ENCODE measurements around the gene C9orf50. TPM values are rescaled to one million over a fixed set of nuclear protein-coding genes. Genes with fewer than 3 reads are reported as not detected.

The C9orf50 gene
- total and polyA plus RNA-seq, 2 donors (not counting 1 experiment from before 2014, with no cell fraction given) = not detected

DNA sequence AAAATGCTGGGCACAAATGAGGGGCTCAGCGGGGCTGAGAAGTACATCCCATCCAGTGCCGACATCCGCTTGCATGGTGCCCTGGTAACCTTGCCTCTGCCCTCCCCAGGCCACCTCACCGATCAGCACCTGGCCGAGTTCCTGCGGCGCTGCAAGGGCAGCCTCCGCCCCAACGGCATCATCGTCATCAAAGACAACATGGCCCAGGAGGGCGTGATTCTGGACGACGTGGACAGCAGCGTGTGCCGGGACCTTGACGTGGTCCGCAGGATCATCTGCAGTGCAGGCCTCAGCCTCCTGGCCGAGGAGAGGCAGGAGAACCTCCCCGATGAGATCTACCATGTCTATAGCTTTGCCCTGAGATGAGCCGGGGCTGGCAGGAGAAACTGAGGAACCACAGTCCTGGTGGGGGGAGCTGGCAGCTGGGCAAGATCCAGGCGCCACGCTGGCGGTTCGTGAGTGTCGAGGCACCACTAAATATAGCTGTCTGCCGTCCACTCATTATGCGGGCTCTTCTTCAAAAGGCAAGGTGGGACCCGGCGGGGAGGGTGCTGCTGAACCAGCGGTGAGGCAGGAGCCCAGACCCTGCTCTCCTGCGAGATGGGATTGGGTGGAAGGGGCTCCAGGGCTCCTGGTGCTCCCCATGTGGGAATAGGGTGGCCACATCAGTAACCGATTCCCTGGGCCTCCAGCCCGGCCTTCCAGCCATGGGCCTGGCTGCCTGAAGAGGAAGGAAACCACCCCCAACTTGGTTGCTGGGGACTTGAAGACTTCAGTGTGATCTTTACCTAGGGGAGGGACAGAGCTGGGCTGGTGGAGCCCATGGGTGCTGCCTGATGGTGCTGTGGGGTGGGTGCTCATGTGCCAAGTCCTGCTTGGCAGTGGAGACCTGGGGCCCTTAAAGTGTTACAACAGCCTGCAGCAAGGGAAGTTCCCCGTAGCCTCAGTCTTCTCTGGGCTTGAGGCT is 14.5 kb upstream of the C9orf50 start:
- Mint-ChIP-seq H3K27me3 (no peaks in the 10 kb centered on the region), H3K9me3 (ENCODE audit: insufficient read depth) (no peaks in the 10 kb centered on the region), H3K4me1 (peaks cover 22% of the 10 kb centered on the region), H3K4me3 (no peak overlapping the region), H3K27ac (no peak overlapping the region)
- H3K36me3 ChIP-seq (replicated peaks in 1 of 2; ENCODE audit: control extremely low read depth in 1 of 2, control insufficient read depth in 1 of 2, extremely low read depth in 1 of 2, insufficient read depth in 2 of 2, low read length in 1 of 2) = peaks cover 2 to 67% of the 10 kb centered on the region in 2 experiments
- peaks cover 1 to 3% of the 10 kb centered on the region in 2 donors for H3K4me1 ChIP-seq (ENCODE audit: control insufficient read depth in 2 of 2, insufficient read depth in 2 of 2, low read length in 2 of 2)
- H4K20me1 ChIP-seq (ENCODE audit: control insufficient read depth, insufficient read depth, low read length, poor library complexity, severe bottlenecking) = peaks cover 77% of the 10 kb centered on the region
- no peaks in the 10 kb centered on the region for H3K9me3 ChIP-seq (ENCODE audit: control extremely low read depth in 1 of 3, control insufficient read depth in 2 of 3, insufficient read depth in 1 of 3, low read length in 2 of 3)
- TF ChIP-seq CTCF (IDR thresholded peaks at IDR 0.05) (no peak), EZH2 (IDR thresholded peaks at IDR 0.05; ENCODE audit: borderline replicate concordance, insufficient read depth, low read depth, low read length, poor library complexity, severe bottlenecking) (no peak)
- DNase-seq (no peak), ATAC-seq (ENCODE audit: low read depth) (no peak)
- 97% methylated on average over 34 of the region's 34 CpGs for WGBS (ENCODE audit: insufficient coverage)
- H3K4me2 ChIP-seq (replicated peaks; ENCODE audit: low read depth, low read length, poor library complexity, severe bottlenecking) = no peak overlapping the region
- intact Hi-C loops (cut with micrococcal nuclease) = no loop called here
- ChIA-PET CTCF (no interaction called here), POLR2A (interaction anchor here (0.6 kb wide), 1 partner anchor 1385 kb away, joined by 4 read pairs; no protein-coding TSS in a partner anchor)
- H3K9ac ChIP-seq (ENCODE audit: low read length) = no peak overlapping the region
- H3K27me3 ChIP-seq (replicated peaks in 1 of 4; ENCODE audit: control extremely low read depth in 1 of 4, control insufficient read depth in 3 of 4, insufficient read depth in 4 of 4, low read length in 3 of 4) = no peaks in the 10 kb centered on the region
- no peak overlapping the region for H3K4me3 ChIP-seq (ENCODE audit: control extremely low read depth in 1 of 5, extremely low read depth in 1 of 5, insufficient read depth in 1 of 5, low read depth in 2 of 5, low read length in 4 of 5)
- no peak overlapping the region for H2AFZ ChIP-seq (ENCODE audit: insufficient read depth, low read depth, low read length, poor library complexity, severe bottlenecking)
- H3K79me2 ChIP-seq (ENCODE audit: control insufficient read depth, insufficient read depth, low read length) = peaks cover 47% of the 10 kb centered on the region
- H3K27ac ChIP-seq (ENCODE audit: low read length in 2 of 2) = no peak overlapping the region

GRCh38 chr9:129633848-129634247 is 12.9 kb upstream of the C9orf50 start:
- Histone ChIP-seq H2AFZ (ENCODE audit: insufficient read depth, low read depth, low read length, poor library complexity, severe bottlenecking) (no peak overlapping the region), H3K9ac (ENCODE audit: low read length) (no peak overlapping the region), H3K27ac (ENCODE audit: low read length in 2 of 2) (no peak overlapping the region), H3K79me2 (ENCODE audit: control insufficient read depth, insufficient read depth, low read length) (peaks cover 49% of the 10 kb centered on the region), H3K27me3 (replicated peaks in 1 of 4; ENCODE audit: control extremely low read depth in 1 of 4, control insufficient read depth in 3 of 4, insufficient read depth in 4 of 4, low read length in 3 of 4) (no peaks in the 10 kb centered on the region), H3K9me3 (ENCODE audit: control extremely low read depth in 1 of 3, control insufficient read depth in 2 of 3, insufficient read depth in 1 of 3, low read length in 2 of 3) (no peaks in the 10 kb centered on the region), H3K4me1 (ENCODE audit: control insufficient read depth in 2 of 2, insufficient read depth in 2 of 2, low read length in 2 of 2) (no peaks in the 10 kb centered on the region), H3K4me2 (replicated peaks; ENCODE audit: low read depth, low read length, poor library complexity, severe bottlenecking) (no peak overlapping the region), H4K20me1 (ENCODE audit: control insufficient read depth, insufficient read depth, low read length, poor library complexity, severe bottlenecking) (peaks cover 77% of the 10 kb centered on the region), H3K36me3 (replicated peaks in 1 of 2; ENCODE audit: control extremely low read depth in 1 of 2, control insufficient read depth in 1 of 2, extremely low read depth in 1 of 2, insufficient read depth in 2 of 2, low read length in 1 of 2) (peaks cover 2 to 58% of the 10 kb centered on the region in 2 experiments), H3K4me3 (ENCODE audit: control extremely low read depth in 1 of 5, extremely low read depth in 1 of 5, insufficient read depth in 1 of 5, low read depth in 2 of 5, low read length in 4 of 5) (no peak overlapping the region)
- Mint-ChIP-seq H3K4me1 (peaks cover 25% of the 10 kb centered on the region), H3K27ac (no peak overlapping the region), H3K27me3 (no peaks in the 10 kb centered on the region), H3K9me3 (ENCODE audit: insufficient read depth) (no peaks in the 10 kb centered on the region), H3K4me3 (no peak overlapping the region)
- 89% methylated on average over 13 of the region's 13 CpGs for WGBS (ENCODE audit: insufficient coverage)
- ATAC-seq (ENCODE audit: low read depth) (no peak), DNase-seq (no peak)
- TF ChIP-seq CTCF (IDR thresholded peaks at IDR 0.05) = no peak
- TF ChIP-seq EZH2 (IDR thresholded peaks at IDR 0.05; ENCODE audit: borderline replicate concordance, insufficient read depth, low read depth, low read length, poor library complexity, severe bottlenecking) = no peak
- ChIA-PET CTCF (interaction anchor here (1.0 kb wide), 1 partner anchor 9 kb away, joined by 4 read pairs; no protein-coding TSS in a partner anchor), POLR2A (no interaction called here)
- intact Hi-C loops (cut with micrococcal nuclease) = no loop called here

All from B cell (primary cell).